Nasal cavity respiratory epithelium epithelial cell of viscerocranial mucosa (primary cell): Measurements from ENCODE around the gene UNC13C. TPM values are rescaled to one million over a fixed set of nuclear protein-coding genes. Genes with fewer than 3 reads are reported as not detected.

Source experiments
- total RNA-seq: library from RNA; depleted of rRNA; stranded (reverse); fragments of >200 nt; gene quantifications from 2 replicates; pipeline ENCODE4 v1.2.3, GENCODE V29; 2014

The UNC13C gene
- total RNA-seq, result under 0.01 TPM in 1 of 2 replicates, not detected in the other

GRCh38 chr15:53978253-53978906 lies at the start of gene UNC13C:
UNC13C (plus strand) TSS chr15:53978441; CDS start chr15:54012904, 34,463 bp downstream.

Other genes with a start within 250 kb of the UNC13C start
- 0.07 and 1.7 TPM in 2 replicates for gene WDR72, start 218.8 kb upstream of the UNC13C start, total RNA-seq